Brain microvascular endothelial cell (primary cell): ENCODE measurements around the gene NLN.
"Not testable (repeated sequence)": the region's sequence is repeated elsewhere in the genome, so short reads cannot be mapped to it uniquely, and the experiment has no call there.

ENCODE experiments used
- DNase-seq: peaks from one replicate; pipeline ENCODE4 v3.0.0-alpha.2; 2020
- H3K27ac ChIP-seq: fragments of 250-450 bp; sonication (Bioruptor Pico); 2 replicates; pipeline ENCODE4 v1.5.1; 2020; ENCODE audit warnings: mild to moderate bottlenecking, moderate library complexity
- H3K27me3 ChIP-seq: fragments of 250-450 bp; sonication (Bioruptor Pico); replicated peaks from 2 replicates; pipeline ENCODE4 v1.5.1; 2020; ENCODE audit warnings: mild to moderate bottlenecking
- H3K36me3 ChIP-seq: fragments of 250-450 bp; sonication (Bioruptor Pico); replicated peaks from 2 replicates; pipeline ENCODE4 v1.5.1; 2020; ENCODE audit warnings: mild to moderate bottlenecking
- H3K4me3 ChIP-seq: 2 replicates; pipeline ENCODE4 v1.5.1; 2011; ENCODE audit warnings: low read depth, mild to moderate bottlenecking, control low read depth, low read length, moderate library complexity
- in situ Hi-C: cut with HindIII; loops from 2 replicates; pipeline ENCODE4 v1.10.0; 2017; ENCODE audit warnings: low sequenced_read_pairs, low pct_ligation_motif_present
- TF ChIP-seq, protein P1 (sequence below): IDR thresholded peaks from 2 replicates; pipeline ENCODE4 v1.5.1; 2011; ENCODE audit warnings: low read depth, mild to moderate bottlenecking, moderate library complexity, low read length, control low read depth, inconsistent platforms; ENCODE audit errors: missing control alignments

NLN gene

DNA sequence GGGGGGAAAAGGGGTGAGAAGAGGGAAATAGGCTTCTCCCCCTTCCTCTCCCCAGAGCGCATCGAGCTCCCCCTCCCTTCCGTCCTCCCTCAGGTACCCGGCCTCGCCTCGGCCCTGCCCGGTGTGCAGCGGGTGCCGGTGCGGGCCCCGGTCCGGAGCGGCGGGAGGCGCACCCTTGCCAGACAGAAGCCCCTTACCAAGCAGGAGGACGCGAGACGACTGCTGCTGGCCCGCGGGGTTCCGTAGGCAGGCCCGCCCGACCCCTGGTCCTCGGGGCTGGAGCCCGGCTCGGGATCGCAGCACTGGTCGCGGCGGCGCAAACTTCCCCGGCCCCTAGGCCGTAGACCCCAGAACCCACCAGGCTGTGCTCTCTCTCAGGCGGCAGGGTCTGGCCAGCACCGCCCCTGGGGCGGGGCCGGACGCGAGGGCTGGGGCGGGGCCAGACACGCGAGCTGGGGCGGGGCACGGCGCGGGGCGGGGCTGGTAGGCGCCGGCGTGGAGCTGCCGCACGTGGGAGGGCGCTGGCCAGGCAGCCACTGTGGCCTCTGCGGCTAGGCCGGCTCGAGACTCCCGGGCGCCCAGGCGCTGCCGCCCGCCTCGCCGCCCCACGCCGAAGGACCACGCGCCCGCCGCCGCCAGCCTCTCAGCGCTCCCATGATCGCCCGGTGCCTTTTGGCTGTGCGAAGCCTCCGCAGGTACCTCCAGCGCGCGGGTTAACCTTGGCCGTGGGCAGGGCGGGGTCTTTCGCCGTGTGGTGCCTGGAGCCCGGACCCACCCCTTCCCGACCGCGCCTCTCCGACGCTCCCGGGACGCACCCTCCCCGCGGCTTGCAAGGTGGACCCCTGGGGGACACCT is at the start of gene NLN, which contains the start of gene SGTB:
Gene NLN, plus strand, starts transcription at position 486 of the 855 bp plus-strand sequence. Its CDS starts 169 bp downstream, at position 655.
Gene SGTB, minus strand, starts transcription at position 390 of the 855 bp plus-strand sequence. CDS start 1,302 bp downstream, outside the sequence.
- H3K4me3 ChIP-seq: peak within 1 kb of the TSS; percentile 84
- peak within 1 kb of the TSS; percentile 53 for H3K27ac ChIP-seq
- TF ChIP-seq, protein P1, sequence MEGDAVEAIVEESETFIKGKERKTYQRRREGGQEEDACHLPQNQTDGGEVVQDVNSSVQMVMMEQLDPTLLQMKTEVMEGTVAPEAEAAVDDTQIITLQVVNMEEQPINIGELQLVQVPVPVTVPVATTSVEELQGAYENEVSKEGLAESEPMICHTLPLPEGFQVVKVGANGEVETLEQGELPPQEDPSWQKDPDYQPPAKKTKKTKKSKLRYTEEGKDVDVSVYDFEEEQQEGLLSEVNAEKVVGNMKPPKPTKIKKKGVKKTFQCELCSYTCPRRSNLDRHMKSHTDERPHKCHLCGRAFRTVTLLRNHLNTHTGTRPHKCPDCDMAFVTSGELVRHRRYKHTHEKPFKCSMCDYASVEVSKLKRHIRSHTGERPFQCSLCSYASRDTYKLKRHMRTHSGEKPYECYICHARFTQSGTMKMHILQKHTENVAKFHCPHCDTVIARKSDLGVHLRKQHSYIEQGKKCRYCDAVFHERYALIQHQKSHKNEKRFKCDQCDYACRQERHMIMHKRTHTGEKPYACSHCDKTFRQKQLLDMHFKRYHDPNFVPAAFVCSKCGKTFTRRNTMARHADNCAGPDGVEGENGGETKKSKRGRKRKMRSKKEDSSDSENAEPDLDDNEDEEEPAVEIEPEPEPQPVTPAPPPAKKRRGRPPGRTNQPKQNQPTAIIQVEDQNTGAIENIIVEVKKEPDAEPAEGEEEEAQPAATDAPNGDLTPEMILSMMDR: no peak
- no peaks in the 10 kb centered on the region for H3K36me3 ChIP-seq
- DNase-seq: peak; percentile 63
- no peaks in the 10 kb centered on the region for H3K27me3 ChIP-seq
- in situ Hi-C loops: no loop called here

DNA sequence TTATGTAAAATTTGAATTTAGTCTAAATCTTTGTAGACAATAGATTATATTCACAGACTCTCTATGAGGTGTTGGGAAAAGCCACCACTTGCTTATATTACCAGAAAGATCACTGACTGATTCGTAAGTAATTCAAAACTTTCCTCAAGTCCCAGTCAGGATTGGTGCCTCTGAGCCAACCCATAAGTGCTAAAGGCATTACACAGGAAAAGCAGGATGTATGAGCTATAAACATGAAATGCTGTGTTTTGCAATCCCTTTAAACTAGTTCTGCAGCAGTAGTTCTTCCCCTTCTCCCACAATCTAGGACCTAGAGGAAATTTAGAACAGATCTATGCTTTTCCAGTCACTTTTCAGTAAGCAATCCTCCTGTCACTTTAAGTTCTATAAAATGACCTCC is 49.2 kb upstream of the NLN start:
- no peak for DNase-seq
- no peak overlapping the region for H3K27ac ChIP-seq
- in situ Hi-C loops: no loop called here
- TF ChIP-seq, protein P1: no peak
- H3K36me3 ChIP-seq: no peaks in the 10 kb centered on the region
- no peak overlapping the region for H3K4me3 ChIP-seq
- no peaks in the 10 kb centered on the region for H3K27me3 ChIP-seq

DNA sequence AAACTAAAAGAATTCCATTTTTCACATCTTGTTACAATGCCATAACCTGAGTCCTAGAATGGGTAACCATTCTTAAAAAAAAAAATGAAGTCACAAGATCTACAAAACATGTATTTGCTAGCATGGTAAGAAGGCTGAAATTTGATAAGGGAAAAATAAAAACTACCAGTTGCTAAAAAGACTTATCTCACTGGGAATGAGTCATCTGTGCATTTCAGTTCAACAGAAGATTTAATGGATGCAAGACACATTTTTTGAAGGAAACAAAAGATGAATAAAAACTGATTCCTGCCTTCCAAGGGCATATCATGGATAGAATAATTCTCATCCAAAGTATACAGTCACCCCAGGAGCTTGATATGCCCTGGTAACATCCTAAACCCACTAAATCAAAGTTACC is 47.3 kb upstream of the NLN start:
- Histone ChIP-seq H3K27ac (no peak overlapping the region), H3K27me3 (no peaks in the 10 kb centered on the region), H3K4me3 (no peak overlapping the region), H3K36me3 (peaks cover 4% of the 10 kb centered on the region)
- DNase-seq: no peak
- TF ChIP-seq, protein P1: no peak
- in situ Hi-C loops: no loop called here

DNA sequence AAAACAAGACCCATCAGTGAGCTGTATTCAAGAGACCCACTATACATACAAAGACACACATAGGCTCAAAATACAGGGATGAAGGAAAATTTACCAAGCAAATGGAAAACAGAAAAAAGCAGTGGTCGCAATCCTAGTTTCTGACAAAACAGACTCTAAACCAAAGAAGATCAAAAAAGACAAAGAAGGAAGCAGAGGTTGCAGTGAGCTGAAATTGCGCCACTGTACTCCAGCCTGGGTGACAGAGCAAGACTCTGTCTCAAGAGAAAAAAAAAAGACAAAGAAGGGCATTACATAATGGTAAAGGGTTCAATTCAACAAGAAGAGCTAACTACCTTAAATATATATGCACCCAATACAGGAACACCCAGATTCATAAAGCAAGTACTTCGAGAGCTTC is 45.9 kb upstream of the NLN start:
- H3K36me3 ChIP-seq, H3K27ac ChIP-seq, DNase-seq, H3K4me3 ChIP-seq, in situ Hi-C loops, H3K27me3 ChIP-seq: not testable (repeated sequence)

DNA sequence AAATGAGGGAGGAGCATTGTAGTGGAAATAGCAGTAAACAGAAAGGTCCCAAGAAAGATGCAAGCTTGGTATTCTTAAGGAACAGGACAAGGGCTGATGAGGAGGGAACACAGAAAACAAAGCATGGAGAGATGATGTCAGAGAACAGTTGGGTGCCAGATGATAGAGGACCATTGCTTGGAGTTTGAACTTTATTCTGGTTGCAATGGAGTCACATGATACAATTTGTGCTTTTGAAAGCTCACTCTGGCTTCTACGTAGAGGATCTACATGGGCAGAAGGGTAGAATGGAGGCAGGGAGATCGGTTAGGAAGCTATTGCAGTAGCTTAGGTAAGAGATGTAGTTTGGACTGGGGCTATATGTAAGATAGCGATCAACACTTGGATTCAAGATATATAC is 39.9 kb upstream of the NLN start:
- Histone ChIP-seq H3K27me3 (no peaks in the 10 kb centered on the region), H3K27ac (no peak overlapping the region), H3K4me3 (no peak overlapping the region), H3K36me3 (peaks cover 22% of the 10 kb centered on the region)
- no peak for DNase-seq
- TF ChIP-seq, protein P1: no peak
- in situ Hi-C loops: no loop called here

DNA sequence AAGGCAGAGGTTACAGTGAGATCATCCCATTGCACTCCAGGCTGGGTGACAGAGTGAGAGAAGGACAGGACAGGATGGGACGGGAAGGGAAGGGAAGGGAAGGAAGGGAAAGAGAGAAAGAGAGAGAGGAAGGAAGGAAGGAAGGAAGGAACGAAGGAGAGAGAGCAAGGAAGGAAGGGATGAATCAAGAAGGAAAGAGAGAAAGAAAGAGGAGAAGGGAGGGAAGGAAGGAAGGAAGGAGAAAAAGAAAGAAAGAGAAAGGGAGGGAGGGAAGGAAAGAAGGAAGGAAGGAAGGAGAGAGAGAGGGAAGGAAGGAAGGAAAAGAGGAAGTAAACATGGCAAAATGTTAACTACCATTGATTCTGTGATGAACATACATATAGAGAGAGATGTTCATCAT is 28.9 kb upstream of the NLN start:
- Histone ChIP-seq H3K27ac (no peak overlapping the region), H3K4me3 (no peak overlapping the region), H3K36me3 (no peaks in the 10 kb centered on the region), H3K27me3 (no peaks in the 10 kb centered on the region)
- in situ Hi-C loops: no loop called here
- DNase-seq: no peak
- TF ChIP-seq, protein P1: no peak
